Spleen (tissue), 7 donors: ENCODE data around the gene LRRC26.

Experiments
- CTCF ChIP-seq, 11 experiments: fragments of 200-600 bp in 7 of 11; fragments of 450-650 bp in 4 of 11; sonication (generic) in 4 of 11; IDR thresholded peaks in 8 of 11; conservative IDR thresholded peaks in 3 of 11; 1 replicate in 7 of 11; 2 replicates in 4 of 11; pipeline versions ENCODE4 v1.4.0 to v1.8.0; 2016 to 2021; ENCODE audit warnings: antibody characterized with exemption in 11 of 11, inconsistent platforms in 4 of 11, mild to moderate bottlenecking in 1 of 11
- POLR2A ChIP-seq, 3 donors: fragments of 450-650 bp; IDR thresholded peaks; one replicate each; pipeline ENCODE4 v1.5.1; 2017; ENCODE audit warnings: antibody characterized with exemption in 3 of 3, mild to moderate bottlenecking in 1 of 3
- POLR2AphosphoS5 ChIP-seq, 3 donors: sonication (generic); formaldehyde crosslinking; IDR thresholded peaks; one replicate each; pipeline ENCODE4 v1.5.1; 2017; ENCODE audit warnings: antibody characterized with exemption in 3 of 3
- donor health status: DM: no; HTN: no; CAD: no; lungs with moderate emphysema.
- donor health status: DM: no; HTN: no; CAD: no.
- donor health status: DM: no; HTN: no; CAD: no.

- TF ChIP-seq CTCF (IDR thresholded peaks at IDR 0.05 in 8 of 11, conservative IDR thresholded peaks at IDR 0.05 in 3 of 11): no peak
- no peak for TF ChIP-seq POLR2A (IDR thresholded peaks at IDR 0.05)
- TF ChIP-seq POLR2AphosphoS5 (IDR thresholded peaks at IDR 0.05): no peak
Observed at GRCh38 chr9:137184881-137185660, 15.2 kb upstream of the LRRC26 start.
